CD4-positive, alpha-beta T cell treated with Interleukin-15 for 1 hour (primary cell): ENCODE data around the gene TLCD3A.
"Not testable (repeated sequence)": the region's sequence is repeated elsewhere in the genome, so short reads cannot be mapped to it uniquely, and the experiment has no call there.

Experiments used
- DNase-seq: peaks from one replicate; pipeline ENCODE4 v3.0.0-alpha.2; 2020

Gene TLCD3A

GRCh38 chr17:718075-718474 lies 14.3 kb upstream of the TLCD3A start:
- DNase-seq = no peak

- no peak for DNase-seq
These were observed 11.5 kb upstream of the TLCD3A start for GRCh38 chr17:720706-721539.

GRCh38 chr17:721540-721937 lies 10.9 kb upstream of the TLCD3A start:
- DNase-seq = no peak

- no peak for DNase-seq
These were observed 7.3 kb upstream of the TLCD3A start for GRCh38 chr17:725084-725483.

- DNase-seq = no peak
These were observed 6.7 kb upstream of the TLCD3A start for GRCh38 chr17:725746-726145.

GRCh38 chr17:726271-726919 lies 6.0 kb upstream of the TLCD3A start:
- DNase-seq = no peak

- DNase-seq = no peak
These were observed 3.5 kb upstream of the TLCD3A start for GRCh38 chr17:728911-729310.

- DNase-seq = no peak
These were observed 741 bp upstream of the TLCD3A start for GRCh38 chr17:731644-732066.

GRCh38 chr17:732902-733720 lies 715 bp downstream of the TLCD3A start:
- DNase-seq = no peak

- DNase-seq = no peak
These were observed 1.3 kb downstream of the TLCD3A start for GRCh38 chr17:733743-734142.

GRCh38 chr17:737561-738113 lies 5.2 kb downstream of the TLCD3A start:
- no peak for DNase-seq

- peak; percentile 78 for DNase-seq
These were observed 8.0 kb downstream of the TLCD3A start for GRCh38 chr17:740240-741017.

GRCh38 chr17:742147-742793 lies 9.9 kb downstream of the TLCD3A start:
- no peak for DNase-seq

GRCh38 chr17:743139-743538 lies 10.7 kb downstream of the TLCD3A start:
- no peak for DNase-seq

GRCh38 chr17:744937-745336 lies 12.5 kb downstream of the TLCD3A start:
- no peak for DNase-seq

- DNase-seq = no peak
These were observed 13.0 kb downstream of the TLCD3A start for GRCh38 chr17:745406-745805.

- DNase-seq = no peak
These were observed 13.8 kb downstream of the TLCD3A start for GRCh38 chr17:746181-746580.

- DNase-seq = no peak
These were observed 14.6 kb downstream of the TLCD3A start for GRCh38 chr17:746783-747629.

- not testable (repeated sequence) for DNase-seq
These were observed 16.2 kb downstream of the TLCD3A start for GRCh38 chr17:748604-749003.

GRCh38 chr17:749359-749758 lies 17.0 kb downstream of the TLCD3A start:
- DNase-seq = not testable (repeated sequence)
